AG04449 (cell line): ENCODE results near the gene TNPO1.

Source experiments
- CTCF ChIA-PET: fragments of 350-600 bp; formaldehyde crosslinking; extraction: SDS; loops from one replicate; lab custom pipeline; 2021; ENCODE audit warnings: antibody characterized with exemption; lab: Yijun Ruan, JAX
- POLR2A ChIA-PET: fragments of 400-600, 350-600 bp; formaldehyde crosslinking; extraction: SDS; loops from one replicate; lab custom pipeline; 2020; ENCODE audit warnings: antibody characterized with exemption, inconsistent platforms; lab: Yijun Ruan, JAX
- DNase-seq: peaks from one replicate; pipeline ENCODE4 v3.0.0-alpha.2; 2010; ENCODE audit warnings: low read depth, low spot score
- H3K4me3 ChIP-seq: 2 replicates; pipeline ENCODE4 v1.5.1; 2011; ENCODE audit warnings: low read depth, mild to moderate bottlenecking, control low read depth, low read length
- TF ChIP-seq, protein P1 (sequence below): IDR thresholded peaks from one replicate; pipeline ENCODE4 v1.5.1; 2011; ENCODE audit warnings: mild to moderate bottlenecking, moderate library complexity, low read length, control low read depth, inconsistent platforms; ENCODE audit not compliant: insufficient read depth; ENCODE audit errors: missing control alignments

The TNPO1 gene

DNA sequence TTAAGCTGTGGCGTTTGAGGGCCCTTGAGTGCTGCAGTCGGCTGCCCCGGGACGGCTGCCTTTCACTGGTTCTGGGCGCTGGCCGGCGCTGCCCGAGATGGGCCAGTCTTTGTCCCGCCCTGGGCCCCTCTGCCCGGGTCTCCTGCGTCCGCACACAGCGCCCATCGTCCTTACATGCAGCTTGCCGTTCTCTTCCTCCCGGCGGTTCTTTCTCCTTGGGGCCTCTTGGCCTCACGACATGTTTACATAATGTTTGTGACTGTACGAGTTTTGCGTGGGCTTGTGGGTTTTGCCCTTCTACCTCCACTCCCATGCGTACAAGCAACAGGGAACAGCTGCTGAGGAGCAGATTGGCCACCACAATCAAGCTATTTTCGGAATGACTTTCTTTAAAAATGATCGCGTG, 618 bp downstream of the TNPO1 start:
- ChIA-PET POLR2A (interaction anchor here (0.6 to 1.5 kb wide), 5 partner anchors 9 to 216 kb away, joined by 3 to 6 read pairs (median 3); no protein-coding TSS in a partner anchor), CTCF (interaction anchor here (1.0 to 4.9 kb wide), 12 partner anchors 9 to 451 kb away, joined by 3 to 109 read pairs (median 4); no protein-coding TSS in a partner anchor)
- TF ChIP-seq, protein P1, sequence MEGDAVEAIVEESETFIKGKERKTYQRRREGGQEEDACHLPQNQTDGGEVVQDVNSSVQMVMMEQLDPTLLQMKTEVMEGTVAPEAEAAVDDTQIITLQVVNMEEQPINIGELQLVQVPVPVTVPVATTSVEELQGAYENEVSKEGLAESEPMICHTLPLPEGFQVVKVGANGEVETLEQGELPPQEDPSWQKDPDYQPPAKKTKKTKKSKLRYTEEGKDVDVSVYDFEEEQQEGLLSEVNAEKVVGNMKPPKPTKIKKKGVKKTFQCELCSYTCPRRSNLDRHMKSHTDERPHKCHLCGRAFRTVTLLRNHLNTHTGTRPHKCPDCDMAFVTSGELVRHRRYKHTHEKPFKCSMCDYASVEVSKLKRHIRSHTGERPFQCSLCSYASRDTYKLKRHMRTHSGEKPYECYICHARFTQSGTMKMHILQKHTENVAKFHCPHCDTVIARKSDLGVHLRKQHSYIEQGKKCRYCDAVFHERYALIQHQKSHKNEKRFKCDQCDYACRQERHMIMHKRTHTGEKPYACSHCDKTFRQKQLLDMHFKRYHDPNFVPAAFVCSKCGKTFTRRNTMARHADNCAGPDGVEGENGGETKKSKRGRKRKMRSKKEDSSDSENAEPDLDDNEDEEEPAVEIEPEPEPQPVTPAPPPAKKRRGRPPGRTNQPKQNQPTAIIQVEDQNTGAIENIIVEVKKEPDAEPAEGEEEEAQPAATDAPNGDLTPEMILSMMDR: no peak
- peak overlapping the region; percentile 77 for H3K4me3 ChIP-seq
- DNase-seq: no peak

DNA sequence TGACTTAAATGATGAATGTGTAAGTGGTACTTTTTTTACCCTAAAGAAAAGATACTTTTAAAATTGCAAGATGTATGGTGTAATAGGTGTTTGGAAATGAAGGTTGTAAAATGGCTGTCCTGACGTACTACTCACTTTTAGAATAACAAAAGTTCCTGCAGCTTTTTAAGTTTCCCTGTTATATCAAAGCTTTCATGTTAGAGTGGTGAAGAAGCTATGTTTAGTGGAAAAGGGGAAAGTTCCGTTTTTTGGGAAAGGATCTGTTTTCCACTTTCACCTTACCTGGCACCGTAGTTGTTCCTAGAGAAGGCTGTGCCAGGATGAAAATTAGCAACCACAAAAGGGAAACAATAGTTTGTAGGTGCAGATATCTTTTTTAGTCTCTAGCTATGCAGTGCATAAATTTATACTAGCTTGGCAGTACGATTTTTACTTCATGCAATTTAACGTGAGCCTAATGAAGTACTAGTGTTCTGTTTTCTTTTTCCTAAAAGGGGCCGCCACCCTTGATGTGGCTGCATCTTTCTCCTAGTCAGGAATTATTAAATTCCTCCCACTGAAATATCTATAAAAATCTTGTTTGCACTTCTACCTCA, 1.3 kb downstream of the TNPO1 start:
- TF ChIP-seq, protein P1: no peak
- DNase-seq: no peak
- H3K4me3 ChIP-seq: peak overlapping the region; percentile 77
- POLR2A ChIA-PET: interaction anchor here (0.6 to 1.5 kb wide), 2 partner anchors 8 to 217 kb away, joined by 3 read pairs; no protein-coding TSS in a partner anchor
- CTCF ChIA-PET: interaction anchor here (0.6 to 4.9 kb wide), 25 partner anchors 8 to 464 kb away, joined by 3 to 109 read pairs (median 5); no protein-coding TSS in a partner anchor

DNA sequence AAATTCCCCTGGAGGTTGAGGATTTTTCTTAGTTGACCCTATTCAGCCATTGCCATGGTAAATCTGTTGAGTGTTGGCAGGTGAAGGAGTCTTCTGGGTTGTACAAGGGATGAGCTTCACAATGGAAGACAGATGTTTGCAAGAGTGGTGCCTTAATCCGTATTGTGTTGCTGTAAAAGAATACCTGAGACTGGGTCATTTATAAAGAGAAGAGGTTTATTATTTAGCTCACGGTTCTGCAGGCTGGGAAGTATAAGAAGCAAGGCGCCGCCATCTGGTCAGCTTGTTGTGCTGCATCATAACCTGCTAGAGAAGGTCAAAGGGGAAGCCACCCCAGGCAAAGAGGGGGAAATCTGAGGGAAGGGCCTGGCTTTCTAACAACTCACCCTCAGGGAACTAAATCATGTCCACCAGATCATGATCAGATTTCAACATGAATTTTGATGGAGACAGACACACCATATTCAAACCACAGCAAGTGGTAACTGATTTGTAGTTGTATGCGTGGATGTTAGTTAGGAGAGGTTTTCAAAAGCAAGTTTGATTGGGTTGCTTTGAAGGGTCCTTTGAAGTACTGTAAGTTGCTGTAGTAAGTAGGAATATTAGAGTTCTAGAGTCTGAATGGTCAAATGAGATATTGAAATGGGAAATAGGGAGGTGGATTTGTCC, 2.5 kb downstream of the TNPO1 start:
- no peak for DNase-seq
- ChIA-PET CTCF (interaction anchor here (0.6 to 4.9 kb wide), 29 partner anchors 10 to 520 kb away, joined by 3 to 109 read pairs (median 5); partner anchors contain the start of genes MRPS27 and PTCD2), POLR2A (interaction anchor here (1.4 kb wide), 1 partner anchor 220 kb away, joined by 4 read pairs; no protein-coding TSS in a partner anchor)
- peak overlapping the region; percentile 77 for H3K4me3 ChIP-seq
- TF ChIP-seq, protein P1: peak; percentile 67

DNA sequence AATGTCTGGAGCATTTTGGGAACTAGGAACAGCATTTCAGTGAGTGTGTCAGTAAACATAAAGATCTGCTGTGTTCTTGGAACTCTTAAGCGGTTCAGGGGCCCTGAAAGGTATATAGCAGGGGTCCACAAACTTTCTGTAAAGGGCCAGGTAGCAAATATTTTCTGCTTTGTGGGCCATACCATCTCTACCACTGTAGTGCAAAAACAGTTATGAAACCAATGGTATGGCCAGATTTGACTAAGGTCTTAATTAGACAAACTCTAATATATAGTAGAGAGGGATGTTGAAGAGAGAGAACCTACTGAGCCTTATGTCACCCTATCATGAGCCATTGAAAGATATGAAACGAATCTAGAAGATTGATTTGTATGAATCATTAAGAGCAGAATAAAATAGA, 5.3 kb downstream of the TNPO1 start:
- TF ChIP-seq, protein P1: no peak
- no peak overlapping the region for H3K4me3 ChIP-seq
- ChIA-PET CTCF (no interaction called here), POLR2A (no interaction called here)
- no peak for DNase-seq

DNA sequence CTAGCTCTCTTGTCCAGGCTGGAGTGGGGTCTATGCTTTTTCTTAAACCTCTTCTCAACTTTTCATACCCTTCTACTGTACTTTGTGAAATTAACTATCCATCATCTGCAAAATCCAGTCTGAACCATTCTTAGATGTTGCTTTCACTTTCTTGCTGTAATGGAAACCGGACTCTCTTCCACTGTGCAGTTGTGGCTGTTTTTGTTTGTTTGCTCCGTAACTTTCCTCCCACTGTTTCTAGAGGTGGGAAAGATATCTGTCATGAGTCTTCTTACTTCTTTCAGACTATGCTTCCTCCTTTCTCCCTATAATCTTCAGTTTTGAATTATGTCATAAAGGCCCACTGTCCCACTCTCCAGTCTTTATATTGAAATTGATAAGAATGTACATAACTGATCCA, 6.5 kb downstream of the TNPO1 start:
- ChIA-PET CTCF (interaction anchor here (1.1 to 1.2 kb wide), 2 partner anchors 11 to 214 kb away, joined by 4 read pairs; no protein-coding TSS in a partner anchor), POLR2A (no interaction called here)
- DNase-seq: no peak
- TF ChIP-seq, protein P1: no peak
- H3K4me3 ChIP-seq: no peak overlapping the region

DNA sequence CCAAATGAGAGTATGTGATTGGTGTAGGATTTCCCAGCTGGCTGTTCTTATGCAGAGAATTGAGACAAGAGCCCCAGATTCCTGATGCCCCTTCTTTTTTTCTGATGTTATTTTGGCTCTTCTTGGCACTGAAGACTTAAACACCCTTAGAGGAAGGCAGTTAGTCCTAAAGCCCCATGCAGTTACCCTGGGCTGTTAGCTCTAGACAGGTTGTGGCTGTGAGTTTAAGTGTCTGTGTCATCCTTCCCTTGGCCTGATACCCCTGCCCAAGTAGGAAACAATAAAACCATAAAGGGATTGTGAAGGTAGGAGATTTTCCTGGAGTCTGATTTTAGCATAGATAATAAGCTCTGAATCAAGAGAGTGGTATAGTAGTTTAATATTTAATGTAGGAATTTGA, 13.2 kb downstream of the TNPO1 start:
- CTCF ChIA-PET: interaction anchor here (5.5 kb wide), 1 partner anchor 11 kb away, joined by 43 read pairs; no protein-coding TSS in a partner anchor
- H3K4me3 ChIP-seq: no peak overlapping the region
- POLR2A ChIA-PET: no interaction called here
- TF ChIP-seq, protein P1: no peak
- no peak for DNase-seq
